ENCODE results near the gene TSC22D1. TPM values are rescaled to one million over a fixed set of nuclear protein-coding genes. Genes with fewer than 3 reads are reported as not detected.

TSC22D1 gene
- total RNA-seq, 4 donors from 2014 or later: 177 to 798 (median 250) TPM

DNA sequence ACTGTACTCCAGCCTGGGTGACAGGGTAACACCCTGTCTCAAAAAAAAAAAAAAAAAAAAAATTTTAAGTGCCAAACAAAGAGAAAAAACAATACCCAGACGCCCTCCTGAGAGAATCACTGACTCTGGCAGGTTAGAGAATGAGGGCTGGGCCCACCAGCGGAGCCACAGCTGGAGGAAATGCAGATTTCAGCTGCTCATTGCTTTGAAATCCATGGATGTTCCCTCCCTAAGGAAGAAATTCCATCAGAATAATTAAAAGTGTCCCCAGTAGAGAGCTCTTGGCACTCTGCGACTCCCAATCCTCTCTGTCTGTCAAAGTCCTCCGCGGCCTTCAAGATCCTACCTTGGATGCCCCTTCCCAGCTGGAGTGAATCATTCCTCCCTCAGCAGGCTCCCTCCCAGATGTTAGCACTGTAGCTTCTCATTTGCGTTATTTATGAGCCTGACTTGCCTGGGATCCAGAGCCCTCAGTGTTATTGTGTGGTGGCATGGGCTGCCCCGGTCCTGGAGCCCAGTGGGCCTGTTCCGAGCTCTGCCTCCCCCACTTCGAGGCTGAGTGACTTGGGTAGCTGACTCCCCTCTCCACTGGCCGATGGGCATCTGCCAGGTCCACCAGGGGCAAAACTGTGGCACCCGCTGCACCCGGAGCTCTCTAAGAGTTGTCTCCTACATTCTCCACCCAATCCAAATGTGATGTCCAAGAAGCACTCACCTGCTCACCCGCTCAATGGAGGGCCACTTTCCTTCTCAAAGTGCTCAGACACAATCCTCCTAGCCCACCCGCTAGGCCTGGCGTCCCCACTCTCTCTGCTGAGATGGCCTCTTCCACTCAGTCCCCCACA is 155.5 kb downstream of the TSC22D1 start:
- H3K4me3 ChIP-seq: no peak overlapping the region
- H3K36me3 ChIP-seq: no peaks in the 10 kb centered on the region
- TF ChIP-seq EP300 (IDR thresholded peaks at IDR 0.05; ENCODE audit: low read depth): no peak
- TF ChIP-seq POLR2AphosphoS5 (IDR thresholded peaks at IDR 0.05): no peak
- no peak for TF ChIP-seq CTCF (IDR thresholded peaks at IDR 0.05)
- no peak for TF ChIP-seq POLR2A (IDR thresholded peaks at IDR 0.05)
- intact Hi-C loops (cut with DNase I; ENCODE audit: low total_unique reads) (loop anchor here (2.0 kb wide), 1 partner anchor 450 kb away; no protein-coding TSS in a partner anchor), in situ Hi-C loops (cut with MboI; ENCODE audit: low pct_ligation_motif_present in 1 of 4, low pct_unique_long_range_greater_than_20kb in 1 of 4, low sequenced_read_pairs in 3 of 4) (no loop called here)
- no peak for DNase-seq
- 77 to 87% methylated on average over 4 to 15 of the region's 15 CpGs for WGBS, 2 donors (ENCODE audit: low coverage in 1 of 2)
- no peaks in the 10 kb centered on the region for H3K4me1 ChIP-seq
- no peaks in the 10 kb centered on the region for H3K9me3 ChIP-seq
- no peaks in the 10 kb centered on the region for H3K27me3 ChIP-seq
- no peak overlapping the region for H3K27ac ChIP-seq

DNA sequence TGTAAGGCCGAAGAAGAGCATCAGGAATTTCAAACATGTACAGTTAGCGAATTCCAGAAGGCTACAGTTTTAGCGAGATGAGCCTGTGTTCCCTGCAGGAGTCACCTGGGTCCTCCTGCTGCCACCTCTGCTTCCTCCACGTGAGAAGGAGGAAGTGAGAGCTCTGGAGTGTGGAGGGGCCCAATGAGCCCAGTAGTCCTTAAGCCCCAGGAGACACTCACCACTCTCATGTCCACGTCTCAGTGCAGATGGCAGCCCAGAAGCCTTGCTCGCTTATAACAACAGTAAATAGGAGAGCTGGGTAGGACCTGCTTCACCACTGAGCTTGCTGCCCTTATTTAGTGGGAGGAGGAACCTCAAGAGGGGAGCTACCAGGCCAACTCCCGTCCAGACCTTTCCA is 158.3 kb downstream of the TSC22D1 start:
- in situ Hi-C loops (cut with MboI; ENCODE audit: low pct_ligation_motif_present in 1 of 4, low pct_unique_long_range_greater_than_20kb in 1 of 4, low sequenced_read_pairs in 3 of 4) (no loop called here), intact Hi-C loops (cut with DNase I; ENCODE audit: low total_unique reads) (no loop called here)
- Histone ChIP-seq H3K4me1 (no peaks in the 10 kb centered on the region), H3K27me3 (no peaks in the 10 kb centered on the region), H3K4me3 (no peak overlapping the region), H3K36me3 (no peaks in the 10 kb centered on the region), H3K27ac (no peak overlapping the region), H3K9me3 (no peaks in the 10 kb centered on the region)
- TF ChIP-seq CTCF (IDR thresholded peaks at IDR 0.05): no peak
- no peak for TF ChIP-seq POLR2AphosphoS5 (IDR thresholded peaks at IDR 0.05)
- no peak for TF ChIP-seq EP300 (IDR thresholded peaks at IDR 0.05; ENCODE audit: low read depth)
- no peak for TF ChIP-seq POLR2A (IDR thresholded peaks at IDR 0.05)
- DNase-seq: no peak
- WGBS, 2 donors (ENCODE audit: low coverage in 1 of 2): 70 to 100% methylated on average over 1 to 7 of the region's 7 CpGs

GRCh38 chr13:44417446-44417845 is 158.7 kb downstream of the TSC22D1 start:
- Histone ChIP-seq H3K27ac (no peak overlapping the region), H3K4me3 (no peak overlapping the region), H3K9me3 (no peaks in the 10 kb centered on the region), H3K27me3 (no peaks in the 10 kb centered on the region), H3K36me3 (no peaks in the 10 kb centered on the region), H3K4me1 (no peaks in the 10 kb centered on the region)
- intact Hi-C loops (cut with DNase I; ENCODE audit: low total_unique reads) (no loop called here), in situ Hi-C loops (cut with MboI; ENCODE audit: low pct_ligation_motif_present in 1 of 4, low pct_unique_long_range_greater_than_20kb in 1 of 4, low sequenced_read_pairs in 3 of 4) (no loop called here)
- TF ChIP-seq POLR2A (IDR thresholded peaks at IDR 0.05): no peak
- no peak for TF ChIP-seq CTCF (IDR thresholded peaks at IDR 0.05)
- TF ChIP-seq POLR2AphosphoS5 (IDR thresholded peaks at IDR 0.05): no peak
- no peak for TF ChIP-seq EP300 (IDR thresholded peaks at IDR 0.05; ENCODE audit: low read depth)
- no peak for DNase-seq
- WGBS, 2 donors (ENCODE audit: low coverage in 1 of 2): 85 to 100% methylated on average over 1 to 8 of the region's 8 CpGs

GRCh38 chr13:44416744-44417143 is 159.4 kb downstream of the TSC22D1 start:
- WGBS, 2 donors (ENCODE audit: low coverage in 1 of 2): 94 to 96% methylated on average over 3 to 6 of the region's 6 CpGs
- DNase-seq: no peak
- H3K4me1 ChIP-seq: no peaks in the 10 kb centered on the region
- intact Hi-C loops (cut with DNase I; ENCODE audit: low total_unique reads): no loop called here
- in situ Hi-C loops (cut with MboI; ENCODE audit: low pct_ligation_motif_present in 1 of 4, low pct_unique_long_range_greater_than_20kb in 1 of 4, low sequenced_read_pairs in 3 of 4): no loop called here
- H3K27ac ChIP-seq: no peak overlapping the region
- no peaks in the 10 kb centered on the region for H3K27me3 ChIP-seq
- no peaks in the 10 kb centered on the region for H3K36me3 ChIP-seq
- no peak for TF ChIP-seq EP300 (IDR thresholded peaks at IDR 0.05; ENCODE audit: low read depth)
- TF ChIP-seq POLR2AphosphoS5 (IDR thresholded peaks at IDR 0.05): no peak
- TF ChIP-seq CTCF (IDR thresholded peaks at IDR 0.05): no peak
- no peak for TF ChIP-seq POLR2A (IDR thresholded peaks at IDR 0.05)
- no peaks in the 10 kb centered on the region for H3K9me3 ChIP-seq
- H3K4me3 ChIP-seq: no peak overlapping the region

Data from transverse colon (tissue), 4 donors.